Measurements from ENCODE around the gene KRTAP10-2. TPM values are rescaled to one million over a fixed set of nuclear protein-coding genes. Genes with fewer than 3 reads are reported as not detected.

The KRTAP10-2 gene
- total RNA-seq, 1 experiment from 2014 or later: not detected

- ChIA-PET POLR2A (ENCODE audit: unreplicated experiment) (interaction anchor here (0.7 kb wide), 1 partner anchor 553 kb away, joined by 4 read pairs; no protein-coding TSS in a partner anchor), CTCF (no interaction called here)
- peaks cover 31% of the 10 kb centered on the region for H3K27me3 ChIP-seq (ENCODE audit: insufficient read depth, low read depth)
- no peak for DNase-seq
- peaks cover 3% of the 10 kb centered on the region; the same call in 1 of the 2 replicates for H3K9me3 ChIP-seq (ENCODE audit: insufficient read depth, low read depth)
- no peaks in the 10 kb centered on the region for H4K20me1 ChIP-seq (ENCODE audit: insufficient read depth)
- H3F3A ChIP-seq (ENCODE audit: insufficient read depth, low read depth): no peaks in the 10 kb centered on the region
- no peak for TF ChIP-seq CTCF (conservative IDR thresholded peaks at IDR 0.05)
- no peak for TF ChIP-seq EZH2 (IDR thresholded peaks at IDR 0.05; ENCODE audit: low read depth)
- no peak overlapping the region for H3K4me2 ChIP-seq
- no peaks in the 10 kb centered on the region for H3K9me2 ChIP-seq (ENCODE audit: insufficient read depth)
- no peaks in the 10 kb centered on the region for H3K36me3 ChIP-seq (ENCODE audit: low read depth)
- no peak overlapping the region for H3K27ac ChIP-seq
- no peaks in the 10 kb centered on the region for H3K4me1 ChIP-seq (replicated peaks; ENCODE audit: insufficient read depth)
- H2AFZ ChIP-seq: no peak overlapping the region
- H3K79me2 ChIP-seq (ENCODE audit: low read depth): no peaks in the 10 kb centered on the region
- no peak overlapping the region for H3K4me3 ChIP-seq
- BruUV-seq (replicated peaks): no TSS peak
- intact Hi-C loops (cut with micrococcal nuclease; ENCODE audit: unreplicated experiment): no loop called here
Measured at GRCh38 chr21:44537930-44538911, 13.1 kb downstream of the KRTAP10-2 start.

- CTCF ChIA-PET: no interaction called here
- H3F3A ChIP-seq (ENCODE audit: insufficient read depth, low read depth): no peaks in the 10 kb centered on the region
- H3K79me2 ChIP-seq (ENCODE audit: low read depth): no peaks in the 10 kb centered on the region
- no peak overlapping the region for H3K4me2 ChIP-seq
- H3K27me3 ChIP-seq (ENCODE audit: insufficient read depth, low read depth): peaks cover 33% of the 10 kb centered on the region
- POLR2A ChIA-PET (ENCODE audit: unreplicated experiment): no interaction called here
- no peak for DNase-seq
- H3K9me2 ChIP-seq (ENCODE audit: insufficient read depth): no peaks in the 10 kb centered on the region
- H3K4me3 ChIP-seq: no peak overlapping the region
- no TSS peak for BruUV-seq (replicated peaks)
- no peaks in the 10 kb centered on the region for H3K36me3 ChIP-seq (ENCODE audit: low read depth)
- H2AFZ ChIP-seq: no peak overlapping the region
- no peak for TF ChIP-seq CTCF (conservative IDR thresholded peaks at IDR 0.05)
- TF ChIP-seq EZH2 (IDR thresholded peaks at IDR 0.05; ENCODE audit: low read depth): no peak
- intact Hi-C loops (cut with micrococcal nuclease; ENCODE audit: unreplicated experiment): no loop called here
- no peak overlapping the region for H3K27ac ChIP-seq
- H3K4me1 ChIP-seq (replicated peaks; ENCODE audit: insufficient read depth): no peaks in the 10 kb centered on the region
- H3K9me3 ChIP-seq (ENCODE audit: insufficient read depth, low read depth): no peaks in the 10 kb centered on the region
- H4K20me1 ChIP-seq (ENCODE audit: insufficient read depth): no peaks in the 10 kb centered on the region
Measured at GRCh38 chr21:44535963-44536362, 15.3 kb downstream of the KRTAP10-2 start.

- no peak overlapping the region for H3K4me3 ChIP-seq
- H3K9me3 ChIP-seq (ENCODE audit: insufficient read depth, low read depth): no peaks in the 10 kb centered on the region
- H3K36me3 ChIP-seq (ENCODE audit: low read depth): no peaks in the 10 kb centered on the region
- CTCF ChIA-PET: no interaction called here
- no peak overlapping the region for H2AFZ ChIP-seq
- POLR2A ChIA-PET (ENCODE audit: unreplicated experiment): no interaction called here
- intact Hi-C loops (cut with micrococcal nuclease; ENCODE audit: unreplicated experiment): no loop called here
- no peaks in the 10 kb centered on the region for H3F3A ChIP-seq (ENCODE audit: insufficient read depth, low read depth)
- H3K27ac ChIP-seq: no peak overlapping the region
- peaks cover 36% of the 10 kb centered on the region for H3K27me3 ChIP-seq (ENCODE audit: insufficient read depth, low read depth)
- no peaks in the 10 kb centered on the region for H3K4me1 ChIP-seq (replicated peaks; ENCODE audit: insufficient read depth)
- H3K79me2 ChIP-seq (ENCODE audit: low read depth): no peaks in the 10 kb centered on the region
- DNase-seq: no peak
- no peak for TF ChIP-seq CTCF (conservative IDR thresholded peaks at IDR 0.05)
- TF ChIP-seq EZH2 (IDR thresholded peaks at IDR 0.05; ENCODE audit: low read depth): no peak
- H3K9me2 ChIP-seq (ENCODE audit: insufficient read depth): no peaks in the 10 kb centered on the region
- no peaks in the 10 kb centered on the region for H4K20me1 ChIP-seq (ENCODE audit: insufficient read depth)
- H3K4me2 ChIP-seq: no peak overlapping the region
- no TSS peak for BruUV-seq (replicated peaks)
Measured at GRCh38 chr21:44534688-44535087, 16.6 kb downstream of the KRTAP10-2 start.
